Measurements from ENCODE around the gene SLC22A31. TPM values are rescaled to one million over a fixed set of nuclear protein-coding genes. Genes with fewer than 3 reads are reported as not detected.

Gene SLC22A31
- total and polyA plus RNA-seq, 9 of the 15 experiments (the other 6 are each of a cell fraction or from before 2014, with no cell fraction given), result 0.29 to 2.2 (median 0.47) TPM; not detected in 3

DNA sequence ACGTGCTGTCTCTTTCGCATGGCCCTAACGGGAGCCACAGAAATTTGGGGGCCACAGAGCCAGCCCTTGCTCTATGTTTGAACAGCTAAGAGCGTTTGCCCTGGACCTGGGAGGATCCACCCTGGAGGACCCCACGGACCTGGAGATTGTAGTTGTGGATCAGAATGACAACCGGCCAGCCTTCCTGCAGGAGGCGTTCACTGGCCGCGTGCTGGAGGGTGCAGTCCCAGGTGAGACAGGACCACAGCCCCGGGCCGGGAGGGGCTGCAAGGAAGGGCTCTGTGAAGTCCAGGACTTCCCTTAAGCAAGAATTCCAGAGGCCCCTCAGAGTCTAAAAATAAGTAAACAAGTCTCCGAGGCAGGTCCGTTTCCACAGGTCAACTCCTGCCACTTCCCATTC, 16.9 kb downstream of the SLC22A31 start (continued):
- TF ChIP-seq, protein P1, sequence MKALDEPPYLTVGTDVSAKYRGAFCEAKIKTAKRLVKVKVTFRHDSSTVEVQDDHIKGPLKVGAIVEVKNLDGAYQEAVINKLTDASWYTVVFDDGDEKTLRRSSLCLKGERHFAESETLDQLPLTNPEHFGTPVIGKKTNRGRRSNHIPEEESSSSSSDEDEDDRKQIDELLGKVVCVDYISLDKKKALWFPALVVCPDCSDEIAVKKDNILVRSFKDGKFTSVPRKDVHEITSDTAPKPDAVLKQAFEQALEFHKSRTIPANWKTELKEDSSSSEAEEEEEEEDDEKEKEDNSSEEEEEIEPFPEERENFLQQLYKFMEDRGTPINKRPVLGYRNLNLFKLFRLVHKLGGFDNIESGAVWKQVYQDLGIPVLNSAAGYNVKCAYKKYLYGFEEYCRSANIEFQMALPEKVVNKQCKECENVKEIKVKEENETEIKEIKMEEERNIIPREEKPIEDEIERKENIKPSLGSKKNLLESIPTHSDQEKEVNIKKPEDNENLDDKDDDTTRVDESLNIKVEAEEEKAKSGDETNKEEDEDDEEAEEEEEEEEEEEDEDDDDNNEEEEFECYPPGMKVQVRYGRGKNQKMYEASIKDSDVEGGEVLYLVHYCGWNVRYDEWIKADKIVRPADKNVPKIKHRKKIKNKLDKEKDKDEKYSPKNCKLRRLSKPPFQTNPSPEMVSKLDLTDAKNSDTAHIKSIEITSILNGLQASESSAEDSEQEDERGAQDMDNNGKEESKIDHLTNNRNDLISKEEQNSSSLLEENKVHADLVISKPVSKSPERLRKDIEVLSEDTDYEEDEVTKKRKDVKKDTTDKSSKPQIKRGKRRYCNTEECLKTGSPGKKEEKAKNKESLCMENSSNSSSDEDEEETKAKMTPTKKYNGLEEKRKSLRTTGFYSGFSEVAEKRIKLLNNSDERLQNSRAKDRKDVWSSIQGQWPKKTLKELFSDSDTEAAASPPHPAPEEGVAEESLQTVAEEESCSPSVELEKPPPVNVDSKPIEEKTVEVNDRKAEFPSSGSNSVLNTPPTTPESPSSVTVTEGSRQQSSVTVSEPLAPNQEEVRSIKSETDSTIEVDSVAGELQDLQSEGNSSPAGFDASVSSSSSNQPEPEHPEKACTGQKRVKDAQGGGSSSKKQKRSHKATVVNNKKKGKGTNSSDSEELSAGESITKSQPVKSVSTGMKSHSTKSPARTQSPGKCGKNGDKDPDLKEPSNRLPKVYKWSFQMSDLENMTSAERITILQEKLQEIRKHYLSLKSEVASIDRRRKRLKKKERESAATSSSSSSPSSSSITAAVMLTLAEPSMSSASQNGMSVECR (CRISPR knock-in tag; IDR thresholded peaks at IDR 0.05), result no peak
- TF ChIP-seq MAFG (tag; conservative IDR thresholded peaks at IDR 0.05) (no peak), TCFL5 (CRISPR knock-in tag; conservative IDR thresholded peaks at IDR 0.05) (no peak), GATA2 (CRISPR knock-in tag; IDR thresholded peaks at IDR 0.05) (no peak)

DNA sequence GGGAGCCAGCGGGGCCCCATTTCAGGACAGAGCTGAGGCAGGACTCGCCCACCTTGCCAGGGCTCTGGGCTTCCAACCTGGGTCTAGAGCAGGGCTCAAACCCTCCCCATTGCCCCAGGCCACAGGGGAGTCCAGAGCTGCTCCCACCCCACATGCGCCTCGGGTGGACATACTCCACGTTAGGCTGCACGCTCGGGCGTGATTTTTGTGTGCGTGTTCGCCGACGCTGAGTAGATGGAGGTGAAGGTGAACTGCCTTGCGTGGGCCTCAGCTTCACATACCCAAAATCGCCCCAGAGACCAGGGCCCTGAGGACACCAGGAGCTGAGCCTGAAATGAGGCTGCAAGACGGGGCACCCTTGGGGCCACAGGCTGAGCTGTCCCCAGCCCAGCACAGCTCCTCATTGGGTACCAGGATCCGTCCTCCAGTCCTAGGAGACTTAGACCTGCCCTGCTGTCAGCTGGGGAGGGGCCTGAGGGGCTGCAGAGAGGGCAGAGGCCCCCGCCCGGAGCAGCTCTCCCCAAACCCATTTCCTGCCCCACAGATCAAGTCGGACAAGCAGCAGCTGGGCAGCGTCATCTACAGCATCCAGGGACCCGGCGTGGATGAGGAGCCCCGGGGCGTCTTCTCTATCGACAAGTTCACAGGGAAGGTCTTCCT, 20.6 kb downstream of the SLC22A31 start:
- Histone ChIP-seq H3K4me3 (no peak overlapping the region), H3K27me3 (ENCODE audit: control insufficient read depth in 2 of 2, insufficient read depth in 2 of 2, low read length in 2 of 2) (peaks cover 0 to 40% of the 10 kb centered on the region in 2 experiments; a peak in 2 of 5 replicates), H3K9me3 (replicated peaks; ENCODE audit: control insufficient read depth, insufficient read depth, low read depth, low read length) (no peaks in the 10 kb centered on the region), H3K27ac (ENCODE audit: extremely low read depth, low read depth, low read length) (no peak overlapping the region), H4K20me1 (replicated peaks; ENCODE audit: control insufficient read depth, insufficient read depth, low read length) (no peaks in the 10 kb centered on the region; the same call in 1 of the 2 replicates), H3K79me2 (ENCODE audit: control insufficient read depth, insufficient read depth, low read length) (no peaks in the 10 kb centered on the region), H3K4me2 (ENCODE audit: insufficient read depth, low read length) (no peak overlapping the region), H3K36me3 (ENCODE audit: control insufficient read depth, insufficient read depth, low read length) (no peaks in the 10 kb centered on the region), H3K9me1 (ENCODE audit: control insufficient read depth, insufficient read depth, low read length) (no peaks in the 10 kb centered on the region), H3K4me1 (replicated peaks in 1 of 2; ENCODE audit: control insufficient read depth in 2 of 2, insufficient read depth in 2 of 2, low read length in 2 of 2) (peaks cover 0 to 65% of the 10 kb centered on the region in 2 experiments; a peak in 2 of 5 replicates), H2AFZ (ENCODE audit: low read depth, low read length) (no peak overlapping the region), H3K9ac (ENCODE audit: insufficient read depth in 1 of 2, low read depth in 2 of 2, low read length in 2 of 2) (no peak overlapping the region; a peak in 1 of 4 replicates)
- ChIA-PET CTCF (ENCODE audit: low intra/inter-chr PET ratio) (no interaction called here), POLR2A (no interaction called here)
- 28% methylated on average over 25 of the region's 25 CpGs for WGBS (ENCODE audit: insufficient coverage, low coverage, missing lambda C conversion rate)
- FAIRE-seq (no peak), DNase-seq (ENCODE audit: extremely low read depth in 1 of 4, low spot score in 3 of 4) (no peak), ATAC-seq (no peak)
- BruUV-seq (replicated peaks), result no TSS peak
- intact Hi-C loops (cut with micrococcal nuclease) (no loop called here), in situ Hi-C loops (cut with MboI) (no loop called here)
- TF ChIP-seq, protein P2, sequence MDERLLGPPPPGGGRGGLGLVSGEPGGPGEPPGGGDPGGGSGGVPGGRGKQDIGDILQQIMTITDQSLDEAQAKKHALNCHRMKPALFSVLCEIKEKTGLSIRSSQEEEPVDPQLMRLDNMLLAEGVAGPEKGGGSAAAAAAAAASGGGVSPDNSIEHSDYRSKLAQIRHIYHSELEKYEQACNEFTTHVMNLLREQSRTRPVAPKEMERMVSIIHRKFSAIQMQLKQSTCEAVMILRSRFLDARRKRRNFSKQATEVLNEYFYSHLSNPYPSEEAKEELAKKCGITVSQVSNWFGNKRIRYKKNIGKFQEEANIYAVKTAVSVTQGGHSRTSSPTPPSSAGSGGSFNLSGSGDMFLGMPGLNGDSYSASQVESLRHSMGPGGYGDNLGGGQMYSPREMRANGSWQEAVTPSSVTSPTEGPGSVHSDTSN (CRISPR knock-in tag; IDR thresholded peaks at IDR 0.05; ENCODE audit: low read depth), result no peak
- TF ChIP-seq, protein P2 (tag; conservative IDR thresholded peaks at IDR 0.05; ENCODE audit: low read depth), result no peak
- TF ChIP-seq ZKSCAN3 (CRISPR knock-in tag; IDR thresholded peaks at IDR 0.05) (no peak), E2F3 (CRISPR knock-in tag; IDR thresholded peaks at IDR 0.05) (no peak), FOXP1 (CRISPR knock-in tag; IDR thresholded peaks at IDR 0.05) (no peak), CHD4 (IDR thresholded peaks at IDR 0.05; ENCODE audit: insufficient read depth, insufficient replicate concordance, low read depth, low read length, poor library complexity, severe bottlenecking) (no peak), TGIF2 (CRISPR knock-in tag; IDR thresholded peaks at IDR 0.05) (no peak), CHD1 (IDR thresholded peaks at IDR 0.05; ENCODE audit: low read length) (no peak), KLF16 (IDR thresholded peaks at IDR 0.05) (no peak)
